Measurements from ENCODE around the gene ACKR2. TPM values are rescaled to one million over a fixed set of nuclear protein-coding genes. Genes with fewer than 3 reads are reported as not detected.

The ACKR2 gene
- total and polyA plus RNA-seq, 2 of the 13 experiments (the other 11 are each of a cell fraction or from before 2014, with no cell fraction given): 1.1 to 1.9 TPM

DNA sequence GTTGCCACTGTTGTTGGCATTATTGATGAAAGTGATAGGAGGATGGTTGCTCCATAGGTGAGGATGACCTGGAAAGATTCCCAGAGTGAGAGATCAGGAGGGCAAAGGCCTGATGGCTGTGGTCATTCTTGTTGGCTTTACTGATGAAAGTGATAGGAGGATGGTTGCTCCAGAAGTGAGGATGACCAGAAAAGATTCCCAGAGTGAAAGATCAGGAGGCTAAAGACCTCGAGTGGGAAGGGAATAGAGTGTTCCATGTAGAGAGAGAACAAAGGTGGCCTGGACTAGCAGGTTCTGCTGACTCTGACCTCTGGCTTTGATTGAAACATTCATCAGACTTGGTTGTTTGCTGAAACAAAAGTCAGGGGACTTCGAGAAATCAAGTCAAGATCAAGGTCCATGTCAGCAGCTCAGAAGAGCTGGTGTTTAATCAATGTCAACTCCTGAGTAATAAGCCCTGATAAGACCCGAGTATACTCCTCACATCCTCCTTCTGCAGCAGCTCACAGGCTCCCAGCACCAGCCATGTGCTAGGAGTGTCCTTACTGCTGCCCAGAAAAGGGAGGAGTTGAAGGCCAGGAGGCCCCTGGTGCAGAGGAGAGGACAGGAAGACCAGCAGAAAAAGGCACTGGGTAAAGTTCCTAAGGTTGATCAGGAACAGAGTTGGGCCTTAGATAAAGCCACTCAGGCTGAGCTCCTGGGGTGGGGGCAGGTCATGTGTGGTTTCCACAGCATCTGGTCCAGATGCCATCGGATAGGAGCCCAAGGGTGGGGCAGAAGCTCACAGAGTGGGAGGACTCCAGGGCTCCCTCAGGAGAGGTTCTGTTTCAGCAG is 46.5 kb downstream of the ACKR2 start (continued):
- TF ChIP-seq ATF7 (IDR thresholded peaks at IDR 0.05): peak; percentile 81
- TF ChIP-seq ATF7 (CRISPR knock-in tag; IDR thresholded peaks at IDR 0.05): peak; percentile 89; the same call in 1 of the 2 replicates
- peak; percentile 22; the same call in 1 of the 2 replicates for TF ChIP-seq SNAPC2 (CRISPR knock-in tag; IDR thresholded peaks at IDR 0.05)
- TF ChIP-seq FOXA3 (CRISPR knock-in tag; IDR thresholded peaks at IDR 0.05): peak; percentile 89
- no peak for TF ChIP-seq CBX1 (IDR thresholded peaks at IDR 0.05; ENCODE audit: low read depth)
- peak; percentile 89 for TF ChIP-seq PPARG (CRISPR knock-in tag; conservative IDR thresholded peaks at IDR 0.05)
- no peak for TF ChIP-seq IKZF1 (IDR thresholded peaks at IDR 0.05)
- peak; percentile 79 for TF ChIP-seq ZKSCAN5 (CRISPR knock-in tag; IDR thresholded peaks at IDR 0.05)
- TF ChIP-seq, protein P1, sequence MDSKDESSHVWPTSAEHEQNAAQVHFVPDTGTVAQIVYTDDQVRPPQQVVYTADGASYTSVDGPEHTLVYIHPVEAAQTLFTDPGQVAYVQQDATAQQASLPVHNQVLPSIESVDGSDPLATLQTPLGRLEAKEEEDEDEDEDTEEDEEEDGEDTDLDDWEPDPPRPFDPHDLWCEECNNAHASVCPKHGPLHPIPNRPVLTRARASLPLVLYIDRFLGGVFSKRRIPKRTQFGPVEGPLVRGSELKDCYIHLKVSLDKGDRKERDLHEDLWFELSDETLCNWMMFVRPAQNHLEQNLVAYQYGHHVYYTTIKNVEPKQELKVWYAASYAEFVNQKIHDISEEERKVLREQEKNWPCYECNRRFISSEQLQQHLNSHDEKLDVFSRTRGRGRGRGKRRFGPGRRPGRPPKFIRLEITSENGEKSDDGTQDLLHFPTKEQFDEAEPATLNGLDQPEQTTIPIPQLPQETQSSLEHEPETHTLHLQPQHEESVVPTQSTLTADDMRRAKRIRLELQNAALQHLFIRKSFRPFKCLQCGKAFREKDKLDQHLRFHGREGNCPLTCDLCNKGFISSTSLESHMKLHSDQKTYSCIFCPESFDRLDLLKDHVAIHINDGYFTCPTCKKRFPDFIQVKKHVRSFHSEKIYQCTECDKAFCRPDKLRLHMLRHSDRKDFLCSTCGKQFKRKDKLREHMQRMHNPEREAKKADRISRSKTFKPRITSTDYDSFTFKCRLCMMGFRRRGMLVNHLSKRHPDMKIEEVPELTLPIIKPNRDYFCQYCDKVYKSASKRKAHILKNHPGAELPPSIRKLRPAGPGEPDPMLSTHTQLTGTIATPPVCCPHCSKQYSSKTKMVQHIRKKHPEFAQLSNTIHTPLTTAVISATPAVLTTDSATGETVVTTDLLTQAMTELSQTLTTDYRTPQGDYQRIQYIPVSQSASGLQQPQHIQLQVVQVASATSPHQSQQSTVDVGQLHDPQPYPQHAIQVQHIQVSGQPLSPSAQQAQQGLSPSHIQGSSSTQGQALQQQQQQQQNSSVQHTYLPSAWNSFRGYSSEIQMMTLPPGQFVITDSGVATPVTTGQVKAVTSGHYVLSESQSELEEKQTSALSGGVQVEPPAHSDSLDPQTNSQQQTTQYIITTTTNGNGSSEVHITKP (CRISPR knock-in tag; IDR thresholded peaks at IDR 0.05; ENCODE audit: low read depth): no peak; the same call in 1 of the 2 replicates
- no peak for TF ChIP-seq RFX3 (CRISPR knock-in tag; IDR thresholded peaks at IDR 0.05)
- TF ChIP-seq HNRNPLL (IDR thresholded peaks at IDR 0.05; ENCODE audit: low read depth, low read length, poor library complexity, severe bottlenecking): no peak
- TF ChIP-seq, protein P2, sequence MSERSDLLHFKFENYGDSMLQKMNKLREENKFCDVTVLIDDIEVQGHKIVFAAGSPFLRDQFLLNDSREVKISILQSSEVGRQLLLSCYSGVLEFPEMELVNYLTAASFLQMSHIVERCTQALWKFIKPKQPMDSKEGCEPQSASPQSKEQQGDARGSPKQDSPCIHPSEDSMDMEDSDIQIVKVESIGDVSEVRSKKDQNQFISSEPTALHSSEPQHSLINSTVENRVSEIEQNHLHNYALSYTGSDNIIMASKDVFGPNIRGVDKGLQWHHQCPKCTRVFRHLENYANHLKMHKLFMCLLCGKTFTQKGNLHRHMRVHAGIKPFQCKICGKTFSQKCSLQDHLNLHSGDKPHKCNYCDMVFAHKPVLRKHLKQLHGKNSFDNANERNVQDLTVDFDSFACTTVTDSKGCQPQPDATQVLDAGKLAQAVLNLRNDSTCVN (CRISPR knock-in tag; IDR thresholded peaks at IDR 0.05; ENCODE audit: borderline replicate concordance): peak; percentile 99
- no peak for TF ChIP-seq ZNF720 (CRISPR knock-in tag; IDR thresholded peaks at IDR 0.05)
- TF ChIP-seq HMG20B (CRISPR knock-in tag; conservative IDR thresholded peaks at IDR 0.05): peak; percentile 77; the same call in 1 of the 2 replicates
- TF ChIP-seq TBX3 (IDR thresholded peaks at IDR 0.05; ENCODE audit: borderline replicate concordance): peak; percentile 92; the same call in 1 of the 2 replicates
- no peak; the same call in 1 of the 2 replicates for TF ChIP-seq DR1 (CRISPR knock-in tag; IDR thresholded peaks at IDR 0.05)
- TF ChIP-seq KMT2A (CRISPR knock-in tag; IDR thresholded peaks at IDR 0.05): no peak
- TF ChIP-seq ZNF260 (CRISPR knock-in tag; IDR thresholded peaks at IDR 0.05; ENCODE audit: borderline replicate concordance, low read depth): no peak
